ENCODE results near the gene ACD.

GRCh38 chr16:67676939-67677338, 16.9 kb upstream of the ACD start:
- TF ChIP-seq POLR2A (IDR thresholded peaks at IDR 0.05) (no peak), EP300 (IDR thresholded peaks at IDR 0.05) (no peak)
- TF ChIP-seq, protein P1, sequence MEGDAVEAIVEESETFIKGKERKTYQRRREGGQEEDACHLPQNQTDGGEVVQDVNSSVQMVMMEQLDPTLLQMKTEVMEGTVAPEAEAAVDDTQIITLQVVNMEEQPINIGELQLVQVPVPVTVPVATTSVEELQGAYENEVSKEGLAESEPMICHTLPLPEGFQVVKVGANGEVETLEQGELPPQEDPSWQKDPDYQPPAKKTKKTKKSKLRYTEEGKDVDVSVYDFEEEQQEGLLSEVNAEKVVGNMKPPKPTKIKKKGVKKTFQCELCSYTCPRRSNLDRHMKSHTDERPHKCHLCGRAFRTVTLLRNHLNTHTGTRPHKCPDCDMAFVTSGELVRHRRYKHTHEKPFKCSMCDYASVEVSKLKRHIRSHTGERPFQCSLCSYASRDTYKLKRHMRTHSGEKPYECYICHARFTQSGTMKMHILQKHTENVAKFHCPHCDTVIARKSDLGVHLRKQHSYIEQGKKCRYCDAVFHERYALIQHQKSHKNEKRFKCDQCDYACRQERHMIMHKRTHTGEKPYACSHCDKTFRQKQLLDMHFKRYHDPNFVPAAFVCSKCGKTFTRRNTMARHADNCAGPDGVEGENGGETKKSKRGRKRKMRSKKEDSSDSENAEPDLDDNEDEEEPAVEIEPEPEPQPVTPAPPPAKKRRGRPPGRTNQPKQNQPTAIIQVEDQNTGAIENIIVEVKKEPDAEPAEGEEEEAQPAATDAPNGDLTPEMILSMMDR (IDR thresholded peaks at IDR 0.05) = no peak
